Fibroblast of the conjunctiva (primary cell): Measurements from ENCODE around the gene SFT2D3.

Experiments
- DNase-seq: peaks from one replicate; pipeline ENCODE4 v3.0.0-alpha.2; 2010; ENCODE audit warnings: low read depth

Gene SFT2D3

DNA sequence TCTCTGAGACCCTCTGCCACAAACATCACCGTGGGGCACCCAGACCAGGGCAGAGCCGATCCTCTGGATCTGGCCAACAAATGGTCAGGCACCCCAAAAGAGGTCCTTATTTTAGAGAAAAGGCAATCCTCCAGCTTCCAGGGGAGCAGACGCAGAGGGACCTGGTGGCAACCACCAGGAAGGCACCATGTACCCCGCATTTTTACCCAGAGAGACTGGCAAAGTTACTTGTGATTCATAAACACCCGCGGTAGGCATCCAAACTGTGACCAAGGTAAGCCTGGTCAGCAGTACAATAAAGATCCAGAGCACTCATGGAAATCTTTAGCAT lies 36.4 kb upstream of the SFT2D3 start:
- no peak for DNase-seq

DNA sequence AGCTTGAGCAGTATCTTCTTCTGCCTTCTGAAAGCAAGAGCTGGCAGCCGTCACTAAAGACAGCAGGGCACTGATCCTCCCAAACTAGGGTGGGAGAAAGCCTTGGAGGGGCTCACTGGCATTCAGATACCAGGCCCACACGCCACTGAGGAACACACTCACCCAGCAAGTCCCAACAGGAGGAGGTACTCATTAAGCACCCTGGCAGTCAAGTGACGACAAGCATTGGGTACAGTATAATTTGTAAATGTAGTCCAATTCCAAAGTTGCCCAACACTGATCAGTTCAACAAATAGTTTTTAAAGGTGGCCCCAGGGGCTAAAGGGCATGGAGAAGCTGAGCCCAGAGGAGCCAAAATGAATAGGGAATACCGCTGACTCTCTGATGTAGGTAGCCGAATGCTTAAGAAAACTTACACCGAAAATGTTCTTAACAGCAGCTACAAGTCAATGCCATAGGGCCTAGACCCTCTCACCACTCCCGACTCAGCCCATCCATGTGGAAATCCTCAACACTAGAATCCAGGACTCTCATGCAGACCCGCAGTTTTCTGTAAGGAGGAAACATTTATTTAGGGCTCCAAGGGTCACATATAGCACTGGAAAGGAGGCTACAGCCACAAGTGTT lies 35.9 kb upstream of the SFT2D3 start:
- no peak for DNase-seq

DNA sequence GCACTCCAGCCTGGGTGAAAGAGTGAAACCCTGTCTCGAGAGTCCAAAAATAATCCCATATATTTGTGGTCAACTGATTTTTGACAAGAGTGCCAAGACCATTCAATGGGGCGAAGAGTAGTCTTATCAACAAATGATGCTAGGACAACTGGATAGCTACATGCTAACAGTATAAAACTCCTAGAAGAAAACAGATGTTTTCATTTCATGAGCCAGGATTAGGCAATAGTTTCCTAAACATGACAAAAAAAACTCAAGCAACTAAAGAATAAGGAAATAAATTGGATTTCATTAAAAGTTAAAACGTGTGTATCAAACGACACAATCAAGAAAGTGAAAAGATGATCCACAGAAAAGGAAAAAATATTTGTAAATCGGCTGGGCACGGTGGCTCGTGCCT lies 32.2 kb upstream of the SFT2D3 start:
- no peak for DNase-seq

DNA sequence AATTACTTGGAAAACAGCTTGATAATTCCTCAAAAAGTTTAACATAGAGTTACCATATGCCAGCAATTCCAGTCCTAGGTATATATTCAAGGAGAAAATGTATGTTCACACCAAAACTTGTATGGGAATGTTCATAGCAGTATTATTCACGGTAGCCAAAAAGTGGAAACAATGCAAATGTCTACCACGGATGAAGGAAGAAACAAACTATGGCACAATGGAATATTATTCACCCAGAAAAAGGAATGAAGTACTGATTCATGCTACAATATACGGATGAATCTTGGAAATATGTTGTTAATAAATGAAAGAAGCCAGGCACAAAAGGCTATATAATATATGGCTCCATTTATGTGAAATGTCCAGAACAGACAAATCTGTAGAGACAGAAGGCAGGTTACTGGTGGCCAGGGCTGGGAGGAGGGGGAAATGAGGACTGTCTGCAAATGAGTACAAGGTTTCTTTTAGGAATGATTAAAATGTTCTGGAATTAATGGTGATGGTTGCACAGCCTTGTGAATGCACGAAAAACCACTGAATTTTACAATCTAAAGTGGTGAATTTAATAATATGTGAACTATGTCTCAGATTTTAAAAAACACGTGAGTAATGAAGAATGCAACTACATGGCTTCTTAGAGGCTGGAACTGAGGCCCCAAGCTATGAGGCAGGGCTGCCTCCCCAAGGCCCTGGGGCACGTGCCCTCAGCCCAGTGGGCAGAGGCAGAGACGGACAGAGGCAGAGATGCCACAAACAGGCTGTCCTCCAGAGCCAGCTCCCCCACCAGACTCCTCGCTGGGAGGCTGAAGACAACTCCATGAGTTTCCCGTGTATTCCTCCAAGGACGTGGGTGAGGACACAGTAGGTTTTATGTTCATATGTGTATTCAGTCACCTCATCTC lies 31.0 kb upstream of the SFT2D3 start:
- DNase-seq, result no peak

DNA sequence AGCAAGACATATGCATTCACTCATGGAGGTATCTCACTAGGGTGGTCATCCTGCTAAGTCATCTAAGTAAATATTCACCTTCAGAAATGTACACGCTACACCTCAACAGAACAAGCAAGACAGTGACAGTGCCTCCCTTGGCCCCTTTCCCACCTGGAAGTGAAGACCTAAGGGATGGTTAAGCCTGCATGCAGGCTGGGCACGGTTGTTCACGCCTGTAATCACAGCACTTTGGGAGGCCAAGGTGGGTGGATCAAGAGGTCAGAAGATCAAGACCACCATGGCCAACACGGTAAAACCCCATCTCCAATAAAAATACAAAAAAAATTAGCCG lies 30.4 kb upstream of the SFT2D3 start:
- no peak for DNase-seq

DNA sequence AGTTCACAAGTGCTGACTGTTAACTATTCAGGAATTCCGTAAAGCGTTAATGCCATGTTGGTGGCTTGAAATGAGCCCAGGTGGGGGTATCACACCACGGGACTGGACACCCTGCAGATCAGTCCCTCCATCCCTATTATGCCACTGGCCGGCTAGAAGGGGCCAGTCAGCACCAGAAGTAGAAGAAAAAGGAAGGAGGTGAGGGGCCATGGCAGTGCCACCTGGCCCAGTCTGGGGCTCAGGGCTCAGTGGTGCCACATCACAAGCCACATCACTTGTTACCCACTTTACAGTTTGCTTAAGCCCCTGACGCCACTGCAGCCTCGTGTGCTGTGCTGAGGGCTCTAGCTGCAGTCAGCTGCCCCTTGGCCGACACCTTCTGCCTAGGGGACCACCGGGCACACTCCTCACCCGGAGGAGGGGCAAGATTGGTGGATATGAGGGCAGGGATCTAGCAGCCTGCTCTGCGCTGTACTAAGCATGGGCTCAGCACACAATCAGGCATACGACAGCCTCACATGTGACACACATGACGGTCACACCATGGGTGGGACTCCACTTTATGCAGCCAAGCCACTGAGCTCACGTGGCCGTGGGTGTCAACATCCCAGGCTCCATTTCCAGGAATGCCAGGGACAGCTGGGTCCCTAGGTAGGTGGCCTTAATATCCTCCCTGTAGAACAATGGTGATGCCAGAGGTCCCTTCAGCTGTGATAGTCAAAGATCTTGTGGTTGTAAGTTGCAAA lies 29.6 kb upstream of the SFT2D3 start:
- no peak for DNase-seq

DNA sequence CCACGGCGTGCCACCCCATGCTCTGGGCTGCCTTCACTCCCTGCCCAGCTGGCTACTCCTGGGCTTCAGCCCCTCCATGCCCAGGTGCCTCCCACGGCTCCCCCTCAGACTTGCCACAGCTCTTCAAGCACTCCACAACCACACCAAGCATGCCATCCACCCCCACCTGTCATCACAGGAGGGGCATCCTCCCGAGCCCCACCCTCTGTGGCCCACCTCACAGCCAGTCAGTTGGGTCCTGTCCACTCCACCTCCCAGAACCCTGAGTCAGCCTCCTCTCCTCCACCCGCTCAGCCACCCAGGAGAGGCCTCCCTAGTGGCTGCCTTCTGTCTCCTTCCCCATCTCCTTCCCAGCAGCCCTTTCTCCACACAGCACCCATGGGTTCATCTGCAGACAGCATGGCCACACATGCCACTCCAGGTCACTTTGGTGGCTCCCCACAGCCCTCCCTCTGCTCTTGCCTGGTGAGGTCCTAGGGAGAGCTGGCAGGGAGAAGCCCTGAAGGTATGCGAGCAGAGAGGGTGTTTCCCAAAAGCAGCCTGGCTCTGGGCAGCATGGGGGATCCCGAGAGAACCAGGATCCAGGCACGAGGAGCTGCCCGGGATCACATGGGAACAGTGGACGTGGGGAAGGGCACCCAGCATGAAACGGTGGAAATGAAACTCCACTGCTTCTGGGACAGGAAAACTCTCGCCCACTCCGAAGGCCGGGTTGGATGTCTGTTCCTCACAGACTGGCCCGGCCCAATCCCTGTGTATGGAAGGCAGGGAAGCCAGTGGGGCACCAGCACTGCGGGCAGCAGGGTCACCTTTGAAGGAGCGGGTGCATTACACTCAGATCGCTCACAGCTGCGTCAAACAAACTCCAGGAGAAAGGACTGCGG lies 28.7 kb upstream of the SFT2D3 start:
- DNase-seq, result no peak

DNA sequence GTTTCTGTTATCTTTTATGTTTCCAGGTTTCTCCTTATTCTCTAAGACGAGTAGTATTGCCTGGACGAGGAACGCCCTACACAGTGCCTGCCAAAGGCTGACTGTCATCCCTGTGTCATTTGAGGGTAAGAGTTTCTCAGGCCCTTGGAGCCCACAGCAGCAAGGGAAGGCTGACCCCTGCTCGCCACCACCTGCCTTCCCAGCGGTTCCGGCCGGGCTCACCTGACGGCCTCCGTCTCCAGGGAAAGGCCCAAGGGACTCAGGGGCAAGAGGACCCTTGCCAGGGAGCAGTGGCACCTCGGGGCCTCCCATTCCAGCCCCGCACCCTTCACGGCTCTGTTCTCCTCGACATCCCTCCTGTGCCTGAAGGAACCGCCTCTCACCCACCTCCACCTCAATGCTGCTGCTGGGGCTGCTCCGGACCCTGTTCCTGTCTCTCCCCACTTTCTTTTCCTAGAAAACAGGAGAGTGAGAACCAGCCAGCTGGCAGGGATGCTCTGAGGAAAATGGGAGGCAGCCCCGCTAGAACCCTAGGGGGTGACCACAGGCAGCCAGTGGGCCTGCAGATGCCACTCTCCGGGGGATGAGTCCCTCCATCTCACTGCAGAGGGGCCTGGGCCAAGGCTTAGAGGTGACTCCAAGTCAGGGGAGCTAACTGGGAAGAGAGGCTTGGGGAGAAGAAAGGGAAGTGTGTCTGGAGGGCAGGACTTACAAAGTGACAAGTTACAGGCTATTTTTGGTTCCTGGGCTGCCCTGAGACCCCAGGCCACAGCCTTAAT lies 27.8 kb upstream of the SFT2D3 start:
- no peak for DNase-seq

DNA sequence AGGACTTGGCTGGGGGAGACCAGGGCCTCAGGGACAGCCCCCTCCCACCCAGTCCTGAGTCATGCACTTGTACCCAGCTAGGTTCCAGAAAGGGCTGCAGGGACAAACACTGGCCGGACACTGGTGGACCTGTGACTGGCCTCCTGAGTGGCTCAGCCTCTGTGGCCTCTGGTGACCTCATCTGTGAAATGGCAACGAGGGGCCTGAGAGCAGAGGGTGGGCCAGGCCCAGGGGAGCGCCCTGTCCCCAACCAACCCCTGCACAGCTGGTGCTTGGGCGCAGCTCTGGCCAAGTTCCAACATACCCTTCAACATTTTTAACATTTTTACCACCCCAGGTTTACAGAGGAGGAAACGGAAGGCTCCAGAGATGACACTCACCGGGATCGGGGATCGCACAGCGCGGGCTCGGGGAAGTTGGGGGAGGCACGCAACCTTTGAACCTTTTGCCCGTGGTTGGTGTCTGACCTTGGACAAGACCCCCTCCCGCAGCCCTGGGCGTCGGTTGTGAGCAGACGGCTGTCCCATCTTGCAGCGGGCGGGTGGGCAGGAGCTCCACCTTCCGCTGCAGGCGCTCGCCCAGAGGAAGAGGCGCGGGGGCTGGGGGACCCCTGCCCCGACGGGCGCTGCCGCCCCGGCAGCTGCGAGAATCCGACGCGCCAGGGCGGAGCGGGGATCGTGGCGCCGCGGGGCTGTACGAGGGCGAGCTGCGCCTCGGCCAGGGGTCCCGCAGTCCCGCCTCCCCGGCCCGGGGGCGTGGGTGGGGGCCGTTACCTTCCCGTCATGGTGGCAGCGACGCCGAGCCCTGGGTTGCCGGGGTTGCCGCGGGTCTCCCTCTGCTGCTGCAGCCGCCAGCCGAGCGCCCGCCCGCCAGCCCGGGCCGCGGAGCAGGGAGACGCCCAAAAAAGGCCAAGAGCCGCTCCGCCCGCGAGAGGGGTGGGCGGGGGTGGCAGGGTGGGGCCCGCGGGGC lies 26.8 kb upstream of the SFT2D3 start:
- no peak for DNase-seq

DNA sequence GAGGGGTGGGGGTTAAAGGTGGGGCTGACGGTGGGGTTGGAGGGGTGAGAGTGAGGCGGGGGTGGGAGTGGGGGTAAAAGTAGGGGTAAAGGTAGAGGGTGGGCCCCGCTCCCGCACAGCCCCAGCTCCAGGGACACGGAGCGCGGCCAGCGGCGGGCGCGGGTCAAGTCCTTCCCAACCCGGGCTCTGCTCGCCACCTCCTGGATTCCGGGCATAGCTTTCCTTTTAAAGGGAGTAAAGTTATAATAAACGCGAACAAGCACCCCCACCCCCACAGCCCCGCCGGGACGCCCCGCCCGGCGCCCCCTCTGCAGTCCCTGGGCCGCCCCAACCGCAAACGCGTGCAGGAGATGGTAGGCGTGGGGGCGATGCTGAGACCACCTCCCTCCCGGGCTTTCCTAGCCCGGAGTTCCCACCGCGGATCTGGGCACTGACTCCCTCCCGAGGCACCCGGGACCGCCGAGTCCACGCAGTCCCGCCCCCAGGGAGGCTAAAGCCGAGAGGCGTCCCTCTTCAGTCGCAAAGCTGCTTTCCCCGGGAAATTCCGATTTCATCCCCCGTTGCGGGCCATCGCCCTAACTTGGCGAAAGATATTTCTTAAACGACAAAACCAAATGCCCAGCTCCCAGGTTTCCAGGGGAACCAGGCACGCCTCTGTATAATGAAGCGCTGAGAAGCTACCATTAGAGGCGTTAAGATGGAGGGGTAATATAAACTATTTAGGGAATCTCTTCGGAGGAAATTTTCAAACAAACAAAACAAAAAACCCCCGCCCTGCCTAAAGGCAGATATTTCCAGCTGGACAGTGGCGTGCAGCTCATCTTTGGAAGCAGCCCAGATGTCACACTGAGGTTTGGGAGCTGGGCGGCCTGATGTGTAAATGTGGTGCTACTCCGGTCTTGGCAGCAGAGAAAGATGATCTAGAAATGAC lies 25.7 kb upstream of the SFT2D3 start, which contains the start of gene LIMS2:
Gene LIMS2, minus strand, starts transcription at position 200 of the 931 bp plus-strand sequence. CDS start 506 bp downstream, outside the sequence.
- no peak for DNase-seq

DNA sequence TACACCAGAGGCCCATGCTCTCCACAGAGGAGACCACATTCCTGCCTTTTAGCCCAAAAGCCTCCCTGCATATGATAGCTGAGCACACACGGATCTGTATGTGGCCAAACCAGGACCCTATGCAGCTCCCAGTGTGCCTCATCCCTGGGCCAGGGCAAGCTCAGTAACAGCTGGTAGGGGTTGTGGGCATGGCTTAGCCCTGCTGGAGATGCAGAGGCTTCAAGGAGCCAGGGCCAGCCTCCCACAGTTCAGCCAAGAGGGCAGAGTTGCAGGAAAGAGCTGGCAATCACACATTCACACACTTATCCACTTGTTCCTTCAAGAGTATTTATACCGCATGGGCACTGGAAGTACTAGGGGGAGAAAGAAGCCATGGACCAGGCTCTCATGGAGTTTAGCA lies 24.4 kb upstream of the SFT2D3 start:
- no peak for DNase-seq

DNA sequence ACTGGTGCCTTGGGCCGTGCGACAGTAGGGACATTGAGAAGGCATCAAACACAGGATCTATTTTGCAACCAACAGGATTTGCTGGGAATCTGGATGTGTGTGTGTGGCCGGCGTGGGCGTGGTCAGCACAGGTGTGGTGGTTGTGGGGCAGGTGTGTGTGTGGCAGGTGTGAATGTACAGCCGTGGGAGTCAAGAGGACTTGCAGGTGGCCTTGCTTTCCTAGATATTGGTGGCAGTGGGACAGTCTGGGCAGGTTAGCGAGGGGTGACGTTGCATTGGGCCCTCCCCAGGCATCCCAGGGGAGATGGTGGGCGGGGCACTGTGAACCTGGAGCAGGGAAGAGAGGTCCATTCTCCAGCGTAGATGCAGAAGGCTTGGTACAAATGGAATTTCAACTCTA lies 22.8 kb upstream of the SFT2D3 start:
- DNase-seq, result no peak

DNA sequence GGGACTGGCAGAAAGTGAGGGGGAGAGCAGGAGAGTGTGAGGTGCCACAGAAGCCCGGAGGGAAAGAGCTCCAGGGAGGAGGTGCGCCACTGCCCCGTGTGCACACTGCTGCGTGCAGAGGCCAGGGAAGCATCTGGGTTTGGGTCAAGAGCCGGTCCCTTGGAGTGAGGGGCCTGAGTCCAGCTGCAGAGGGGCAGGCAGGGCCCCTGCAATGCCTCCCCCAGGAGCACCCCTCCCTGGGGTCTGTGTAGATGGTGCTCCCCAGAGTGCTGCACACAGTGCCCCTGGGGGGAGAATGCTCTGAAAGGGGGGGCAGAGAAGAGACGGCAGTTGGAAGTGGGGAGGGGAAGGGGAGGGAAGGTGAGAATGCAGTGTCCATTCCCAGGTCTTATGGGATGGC lies 22.3 kb upstream of the SFT2D3 start:
- no peak for DNase-seq

DNA sequence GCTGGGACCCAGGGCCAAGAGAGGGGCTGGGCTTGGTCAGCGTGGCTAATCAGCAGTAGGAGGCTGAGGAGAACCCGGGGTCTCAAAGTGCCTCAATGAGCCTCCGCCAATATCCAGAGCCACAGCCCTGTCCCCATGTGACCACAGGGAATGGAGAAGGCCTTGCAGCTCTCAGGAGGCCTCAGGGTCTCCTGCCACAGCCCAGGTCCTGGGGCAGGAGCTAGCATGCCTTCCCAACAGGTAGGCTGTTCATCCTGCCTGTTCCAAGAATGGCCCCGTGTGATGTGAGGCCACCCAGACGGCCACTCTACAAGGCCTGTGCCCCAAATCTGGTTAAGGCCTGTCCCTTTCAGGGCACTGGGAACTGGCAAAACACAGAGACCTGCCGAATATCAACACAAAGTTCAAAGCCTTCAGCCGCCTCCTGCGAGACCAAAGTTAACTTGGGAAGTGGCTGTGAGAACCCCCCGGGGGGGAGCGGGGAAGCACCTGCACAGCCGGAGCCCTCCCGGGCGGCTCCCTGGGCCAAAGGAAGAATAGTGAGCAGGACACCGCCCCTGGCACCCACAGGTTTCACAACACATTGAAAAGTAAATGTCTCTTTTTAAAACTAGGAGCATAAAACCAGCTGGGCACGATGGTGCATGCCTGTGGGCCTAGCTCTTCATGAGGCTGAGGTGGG lies 21.5 kb upstream of the SFT2D3 start:
- no peak for DNase-seq

DNA sequence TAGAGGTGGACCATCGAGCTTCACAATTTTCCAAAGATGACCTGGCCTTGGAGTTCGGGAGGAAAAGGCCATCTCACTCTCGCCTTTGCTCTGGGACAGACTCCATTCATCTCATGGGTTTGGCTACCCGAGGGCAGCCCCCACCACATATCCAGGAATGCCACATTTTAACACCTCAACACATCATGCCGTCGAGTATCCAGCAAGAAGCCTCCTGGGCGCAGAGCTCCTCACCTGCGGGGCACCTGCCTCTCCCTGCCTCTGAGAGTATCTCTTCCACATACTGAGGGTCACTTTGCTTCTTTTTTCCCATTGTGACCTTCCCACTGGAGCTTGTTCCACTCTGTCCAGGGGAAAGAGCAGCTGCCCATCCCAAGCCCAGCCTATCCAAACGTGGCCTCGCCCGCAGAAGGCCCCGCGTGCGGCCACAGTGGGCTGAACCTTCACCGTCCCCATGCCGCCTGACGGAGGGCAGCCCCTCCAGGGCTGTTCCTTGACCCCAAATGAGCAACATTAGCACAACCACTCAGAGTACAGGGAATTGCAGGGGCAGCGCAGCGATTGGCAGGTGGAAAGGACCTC lies 20.5 kb upstream of the SFT2D3 start:
- no peak for DNase-seq

DNA sequence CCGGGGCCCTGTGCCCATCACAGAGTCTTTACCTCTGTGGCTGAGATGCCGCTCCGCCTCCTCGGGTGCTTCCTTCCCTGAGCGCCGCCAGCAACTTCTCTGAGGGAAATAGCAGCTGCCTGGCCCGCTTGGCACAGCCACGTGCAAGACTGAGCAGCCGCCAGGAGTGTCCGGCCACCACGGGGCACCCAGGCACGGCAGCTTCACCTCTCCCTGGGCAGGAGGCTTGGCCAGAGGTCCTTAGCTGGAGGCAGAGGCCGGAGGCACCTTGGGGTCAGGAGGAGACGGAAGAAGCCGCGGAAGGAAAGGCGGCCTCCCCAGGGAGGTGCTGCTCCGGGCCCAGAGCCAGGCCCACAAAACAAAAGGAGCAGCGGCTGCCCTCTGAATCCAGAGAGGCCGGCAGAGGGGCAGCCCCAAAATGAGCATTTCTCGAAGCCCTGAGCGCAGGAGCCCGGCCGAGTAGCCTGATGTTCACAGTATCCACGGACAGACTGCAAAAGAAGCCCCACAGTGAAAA lies 20.0 kb upstream of the SFT2D3 start:
- DNase-seq, result no peak

DNA sequence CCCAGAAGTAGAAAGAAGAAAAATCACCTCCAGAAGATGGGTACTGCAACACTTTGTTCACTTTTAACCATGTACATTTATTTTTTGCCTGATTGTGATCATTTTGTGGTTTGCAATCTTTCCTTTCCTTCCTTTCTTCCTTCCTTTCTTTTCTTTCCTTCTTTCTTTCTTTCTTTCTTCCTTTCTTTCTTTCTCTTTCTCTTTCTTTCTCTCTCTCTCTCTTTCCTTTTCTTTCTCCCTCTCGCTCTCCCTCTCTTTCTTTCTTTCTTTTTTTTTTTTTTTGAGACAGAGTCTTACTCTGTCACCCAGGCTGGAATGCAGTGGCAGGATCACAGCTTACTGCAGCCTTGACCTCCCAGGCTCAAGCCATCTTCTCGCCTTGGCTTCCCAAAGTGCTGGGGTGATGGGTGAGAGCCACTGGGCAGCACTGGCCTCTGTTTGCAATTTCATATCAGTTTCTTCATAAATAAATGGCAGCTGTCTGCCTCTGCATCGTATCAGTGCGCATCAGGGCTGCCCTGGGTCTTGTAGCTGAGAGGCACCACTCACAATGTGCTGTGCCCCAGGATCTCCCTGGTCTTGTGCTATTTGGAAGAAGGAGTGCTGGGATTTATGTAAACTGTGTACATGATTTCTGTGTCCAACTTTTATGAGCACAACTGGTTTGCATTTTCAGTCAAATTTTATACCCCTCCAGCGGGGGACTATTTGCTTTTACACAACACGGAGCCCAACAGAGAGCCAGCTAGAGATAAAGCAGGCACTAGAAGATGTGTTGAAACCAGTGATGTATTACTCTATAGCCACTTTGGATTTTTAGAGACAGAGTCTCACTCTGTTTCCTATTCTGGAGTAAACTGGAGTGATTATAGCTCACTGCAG lies 19.1 kb upstream of the SFT2D3 start:
- no peak for DNase-seq
